ENCODE results near the gene SFRP5. TPM values are rescaled to one million over a fixed set of nuclear protein-coding genes. Genes with fewer than 3 reads are reported as not detected.
A peak's percentile ranks its signal among the peaks of the same experiment; 100 is the strongest.

SFRP5 gene
- total and polyA plus RNA-seq, 8 donors: 0.24 to 9.1 (median 2.9) TPM

- Histone ChIP-seq H3K27me3 (peaks cover 0 to 43% of the 10 kb centered on the region in 2 donors), H3K36me3 (no peaks in the 10 kb centered on the region), H3K9me3 (peaks cover 0 to 7% of the 10 kb centered on the region in 2 donors), H3K4me1 (no peaks in the 10 kb centered on the region), H3K27ac (no peak overlapping the region), H3K4me3 (no peak overlapping the region)
- DNase-seq (no peak), ATAC-seq (no peak)
- intact Hi-C loops (cut with DNase I): no loop called here
- TF ChIP-seq CTCF (IDR thresholded peaks at IDR 0.05): no peak
Measured at GRCh38 chr10:97796651-97797050, 24.9 kb upstream of the SFRP5 start.

GRCh38 chr10:97795886-97796285, 24.1 kb upstream of the SFRP5 start:
- ATAC-seq (no peak), DNase-seq (no peak)
- Histone ChIP-seq H3K4me3 (no peak overlapping the region), H3K36me3 (no peaks in the 10 kb centered on the region), H3K27me3 (peaks cover 0 to 43% of the 10 kb centered on the region in 2 donors), H3K27ac (no peak overlapping the region), H3K4me1 (no peaks in the 10 kb centered on the region), H3K9me3 (peaks cover 0 to 7% of the 10 kb centered on the region in 2 donors)
- intact Hi-C loops (cut with DNase I): no loop called here
- no peak for TF ChIP-seq CTCF (IDR thresholded peaks at IDR 0.05)

- ATAC-seq (peak; percentile 72), DNase-seq (peak in 3 of 4 donors; percentile 60 to 85 (median 62))
- intact Hi-C loops (cut with DNase I): no loop called here
- Histone ChIP-seq H3K4me1 (peaks cover 0 to 9% of the 10 kb centered on the region in 2 donors), H3K9me3 (no peaks in the 10 kb centered on the region), H3K36me3 (no peaks in the 10 kb centered on the region), H3K4me3 (no peak overlapping the region), H3K27ac (no peak overlapping the region), H3K27me3 (peaks cover 0 to 36% of the 10 kb centered on the region in 2 donors)
- peak; percentile 89 to 92 for TF ChIP-seq CTCF (IDR thresholded peaks at IDR 0.05)
Measured at GRCh38 chr10:97791824-97792721, 20.3 kb upstream of the SFRP5 start.

GRCh38 chr10:97789770-97790397, 18.1 kb upstream of the SFRP5 start:
- H3K9me3 ChIP-seq: no peaks in the 10 kb centered on the region
- no peak for TF ChIP-seq CTCF (IDR thresholded peaks at IDR 0.05)
- H3K4me1 ChIP-seq: peaks cover 0 to 9% of the 10 kb centered on the region in 2 donors
- no peak overlapping the region for H3K27ac ChIP-seq
- H3K36me3 ChIP-seq: no peaks in the 10 kb centered on the region
- no peak overlapping the region for H3K4me3 ChIP-seq
- intact Hi-C loops (cut with DNase I): no loop called here
- DNase-seq (no peak), ATAC-seq (no peak)
- H3K27me3 ChIP-seq: peaks cover 0 to 31% of the 10 kb centered on the region in 2 donors

All from left lung (tissue), 10 donors.